Endothelial cell of umbilical vein (primary cell): Measurements from ENCODE around the gene FKBP6. TPM values are rescaled to one million over a fixed set of nuclear protein-coding genes. Genes with fewer than 3 reads are reported as not detected.

Experiments
- BruUV-seq: library from RNA; stranded (reverse); fragments of 400-500 nt; replicated peaks from 2 replicates; lab custom pipeline; 2021; lab: Mats Ljungman, UMichigan
- CTCF ChIA-PET: fragments of 300-600, 350-600 bp; sonication (Branson Sonifier 250); formaldehyde crosslinking; loops from one replicate; lab custom pipeline; 2021; ENCODE audit warnings: antibody characterized with exemption, inconsistent platforms; lab: Charles Lee
- POLR2A ChIA-PET: fragments of 300-600, 350-600 bp; sonication (Branson Sonifier 250); formaldehyde crosslinking; loops from one replicate; lab custom pipeline; 2021; ENCODE audit warnings: antibody characterized with exemption, inconsistent platforms; lab: Charles Lee
- DNase-seq: peaks from one replicate; pipeline ENCODE4 v3.0.0-alpha.2; 2011; ENCODE audit warnings: low read depth, low spot score
- FAIRE-seq: peaks from 2 replicates; lab custom pipeline; 2011; peaks lifted over from hg19 to GRCh38; lab: Jason Lieb, UNC
- H2AFZ ChIP-seq: 2 replicates; pipeline ENCODE4 v1.6.0; 2012; ENCODE audit warnings: low read depth, low read length, control low read depth, inconsistent platforms
- H3K27ac ChIP-seq: 2 replicates; pipeline ENCODE4 v1.5.1; 2011; ENCODE audit warnings: low read depth, mild to moderate bottlenecking, control low read depth, low read length, moderate library complexity; ENCODE audit not compliant: insufficient read depth
- H3K27me3 ChIP-seq, 2 experiments: 2 replicates each; pipeline versions ENCODE4 v1.6.0 to v1.6.1; 2011; ENCODE audit warnings: low read length in 2 of 2, mixed read lengths in 1 of 2; ENCODE audit not compliant: control insufficient read depth in 2 of 2, insufficient read depth in 2 of 2
- H3K36me3 ChIP-seq, 2 experiments: 2 replicates in 1 of 2; 3 replicates in 1 of 2; pipeline ENCODE4 v1.5.1; 2011; ENCODE audit warnings: low read length in 2 of 2, mild to moderate bottlenecking in 1 of 2, moderate library complexity in 1 of 2; ENCODE audit not compliant: control insufficient read depth in 2 of 2, insufficient read depth in 2 of 2; ENCODE audit errors: extremely low read depth in 1 of 2
- H3K4me1 ChIP-seq: 3 replicates; pipeline ENCODE4 v1.5.1; 2011; ENCODE audit warnings: mild to moderate bottlenecking, low read length; ENCODE audit not compliant: control insufficient read depth, insufficient read depth; ENCODE audit errors: extremely low read depth
- H3K4me2 ChIP-seq: 2 replicates; pipeline ENCODE4 v1.6.1; 2011; ENCODE audit warnings: low read length, control low read depth, mixed read lengths; ENCODE audit not compliant: insufficient read depth
- H3K4me3 ChIP-seq, 3 experiments: fragments of 200-600 bp in 1 of 3; sonication (generic), shearing (Covaris generic) in 1 of 3; replicated peaks in 1 of 3; 2 replicates each; pipeline ENCODE4 v1.5.1; 2011 to 2016; ENCODE audit warnings: control low read depth in 3 of 3, low read length in 3 of 3, mild to moderate bottlenecking in 2 of 3, inconsistent platforms in 1 of 3, low read depth in 1 of 3, moderate library complexity in 1 of 3; ENCODE audit not compliant: insufficient read depth in 1 of 3
- H3K79me2 ChIP-seq: 2 replicates; pipeline ENCODE4 v1.6.0; 2012; ENCODE audit warnings: low read length, inconsistent platforms; ENCODE audit not compliant: control insufficient read depth, insufficient read depth
- H3K9ac ChIP-seq: replicated peaks from 2 replicates; pipeline ENCODE3; 2011; ENCODE audit warnings: low read length, control low read depth; ENCODE audit not compliant: insufficient read depth; ENCODE audit errors: extremely low read depth
- H3K9me1 ChIP-seq: replicated peaks from 3 replicates; pipeline ENCODE4 v1.6.0; 2011; ENCODE audit warnings: mild to moderate bottlenecking, low read length; ENCODE audit not compliant: control insufficient read depth, insufficient read depth; ENCODE audit errors: extremely low read depth
- H3K9me3 ChIP-seq: replicated peaks from 2 replicates; pipeline ENCODE4 v1.5.1; 2012; ENCODE audit warnings: low read length, inconsistent platforms; ENCODE audit not compliant: control insufficient read depth, insufficient read depth
- H4K20me1 ChIP-seq: replicated peaks from 2 replicates; pipeline ENCODE3; 2011; ENCODE audit warnings: mild to moderate bottlenecking, low read length; ENCODE audit not compliant: control insufficient read depth, insufficient read depth; ENCODE audit errors: extremely low read depth
- CTCF ChIP-seq, 2 donors: IDR thresholded peaks; 1 replicate in 1 of 2; 2 replicates in 1 of 2; pipeline ENCODE4 v1.5.1; 2011; ENCODE audit warnings: low read length in 2 of 2, mild to moderate bottlenecking in 2 of 2, moderate library complexity in 2 of 2, control low read depth in 1 of 2, inconsistent platforms in 1 of 2, low read depth in 1 of 2; ENCODE audit not compliant: insufficient read depth in 1 of 2; ENCODE audit errors: extremely low read depth in 1 of 2
- EZH2 ChIP-seq: IDR thresholded peaks from 2 replicates; pipeline ENCODE4 v1.6.1; 2012; ENCODE audit warnings: borderline replicate concordance, low read depth, mild to moderate bottlenecking, moderate library complexity, low read length, inconsistent platforms; ENCODE audit not compliant: severe bottlenecking
- FOS ChIP-seq: IDR thresholded peaks from 2 replicates; pipeline ENCODE4 v1.6.1; 2011; ENCODE audit warnings: mild to moderate bottlenecking, low read length, moderate library complexity, borderline replicate concordance; ENCODE audit not compliant: insufficient read depth
- GATA2 ChIP-seq: IDR thresholded peaks from 2 replicates; pipeline ENCODE4 v1.7.0; 2011; ENCODE audit warnings: low read depth, mild to moderate bottlenecking, moderate library complexity, mixed read lengths, low read length; ENCODE audit not compliant: insufficient read length, insufficient read depth
- JUN ChIP-seq: IDR thresholded peaks from 2 replicates; pipeline ENCODE4 v1.6.1; 2011; ENCODE audit warnings: borderline replicate concordance, low read depth; ENCODE audit not compliant: insufficient read length, insufficient read depth
- MAX ChIP-seq: IDR thresholded peaks from 2 replicates; pipeline ENCODE4 v1.6.1; 2011; ENCODE audit not compliant: insufficient read depth, insufficient read length
- MYC ChIP-seq: IDR thresholded peaks from one replicate; pipeline ENCODE4 v1.6.1; 2011; ENCODE audit warnings: mild to moderate bottlenecking, low read depth, low read length
- POLR2A ChIP-seq: IDR thresholded peaks from 2 replicates; pipeline ENCODE4 v1.6.1; 2012; ENCODE audit warnings: low read depth, mild to moderate bottlenecking, control low read depth, low read length
- POLR2AphosphoS5 ChIP-seq: IDR thresholded peaks from 2 replicates; pipeline ENCODE4 v1.6.1; 2012; ENCODE audit warnings: low read depth, mild to moderate bottlenecking, control low read depth, low read length, moderate library complexity; ENCODE audit not compliant: insufficient read depth
- dilution Hi-C: fragments of 300-500 bp; cut with MboI; formaldehyde crosslinking; loops from one replicate; pipeline ENCODE4 v1.15.0; 2019; ENCODE audit warnings: low sequenced_read_pairs; ENCODE audit not compliant: extremely low pct_ligation_motif_present
- intact Hi-C: fragments of 100-400 bp; cut with micrococcal nuclease; formaldehyde crosslinking; loops from one replicate; pipeline ENCODE4 v1.10.0; 2022
- polyA plus RNA-seq, 4 experiments: library from polyadenylated mRNA; depleted of rRNA in 3 of 4; stranded (reverse) in 3 of 4; unstranded in 1 of 4; fragments of >200 nt; gene quantifications; 2 replicates each; pipeline versions ENCODE4 v1.2.1 to v1.2.3, GENCODE V29; 2011 to 2012; ENCODE audit warnings: missing spikeins in 1 of 4
- total RNA-seq: library from RNA; stranded (reverse); gene quantifications from 2 replicates; pipeline ENCODE4 v1.2.3, GENCODE V29; 2021

The FKBP6 gene
- total and polyA plus RNA-seq, 2 donors (not counting 3 experiments of a cell fraction or from before 2014, with no cell fraction given) = 0.04 TPM; not detected in 1

- CTCF ChIA-PET = no interaction called here
These were observed 26.2 kb downstream of the FKBP6 start for GRCh38 chr7:73354196-73354595.

More at GRCh38 chr7:73354196-73354595, 26.2 kb downstream of the FKBP6 start:
- dilution Hi-C loops (no loop called here), intact Hi-C loops (no loop called here)
- FAIRE-seq (no peak), DNase-seq (no peak)
- Histone ChIP-seq H3K27ac (no peak overlapping the region), H3K9me3 (no peaks in the 10 kb centered on the region), H3K9ac (no peak overlapping the region), H3K4me3 (no peak overlapping the region), H3K4me1 (peaks cover 21% of the 10 kb centered on the region), H3K27me3 (no peaks in the 10 kb centered on the region), H3K36me3 (no peaks in the 10 kb centered on the region), H2AFZ (no peak overlapping the region), H3K79me2 (no peaks in the 10 kb centered on the region), H3K4me2 (no peak overlapping the region), H4K20me1 (no peaks in the 10 kb centered on the region), H3K9me1 (no peaks in the 10 kb centered on the region)
- TF ChIP-seq MAX = no peak
- no peak for TF ChIP-seq CTCF (IDR thresholded peaks at IDR 0.05; ENCODE audit: extremely low read depth in 1 of 2, insufficient read depth in 1 of 2, low read depth in 1 of 2, low read length in 2 of 2)
- TF ChIP-seq GATA2 = no peak
- no peak for TF ChIP-seq POLR2A
- TF ChIP-seq POLR2AphosphoS5 = no peak
- no peak for TF ChIP-seq FOS
- TF ChIP-seq EZH2 = no peak
- TF ChIP-seq JUN = no peak
- TF ChIP-seq MYC = no peak
- BruUV-seq = no TSS peak
- POLR2A ChIA-PET = no interaction called here
